ENCODE measurements around the gene THAP8.
"Not testable (repeated sequence)": the region's sequence is repeated elsewhere in the genome, so short reads cannot be mapped to it uniquely, and the experiment has no call there.

THAP8 gene

DNA sequence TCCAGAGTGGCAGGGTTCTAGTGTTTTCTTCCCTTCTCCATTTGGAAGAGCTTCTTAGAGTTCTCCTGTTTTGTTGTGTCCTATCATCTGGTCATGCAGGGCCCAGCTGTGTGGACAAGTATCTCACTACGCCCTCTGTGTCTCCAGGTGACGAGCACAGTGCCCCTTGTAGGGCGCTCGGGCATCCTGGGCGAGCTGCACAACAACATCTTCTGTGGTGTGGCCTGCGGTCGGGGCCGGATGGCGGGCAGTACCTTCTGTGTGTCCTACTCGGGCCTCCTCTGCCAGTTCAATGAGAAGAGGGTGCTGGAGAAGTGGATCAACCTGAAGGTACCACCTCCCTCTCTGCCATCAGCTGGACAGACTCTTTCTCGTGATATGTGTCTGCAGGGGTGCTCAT is 13.6 kb upstream of the THAP8 start:
- DNase-seq = no peak

DNA sequence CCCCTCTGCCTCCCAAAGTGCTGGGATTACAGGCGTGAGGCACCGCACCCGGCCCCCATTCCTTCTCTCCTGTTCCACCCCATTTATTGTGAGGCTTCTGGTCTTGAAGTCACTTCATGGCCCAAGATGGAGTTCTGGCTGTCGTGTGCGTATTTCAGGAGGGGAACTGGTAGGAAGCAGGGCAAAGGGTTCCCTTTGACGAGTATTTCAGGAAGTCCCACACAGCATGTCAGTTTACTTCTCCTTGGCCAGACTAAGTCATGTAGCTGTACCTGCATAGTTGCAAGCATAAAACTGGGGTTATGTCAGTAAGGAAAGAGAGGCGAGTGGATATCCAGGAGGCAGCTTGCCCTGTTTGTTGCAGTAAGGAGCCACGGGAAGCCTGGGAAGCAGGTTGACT is 10.7 kb upstream of the THAP8 start:
- no peak for DNase-seq

DNA sequence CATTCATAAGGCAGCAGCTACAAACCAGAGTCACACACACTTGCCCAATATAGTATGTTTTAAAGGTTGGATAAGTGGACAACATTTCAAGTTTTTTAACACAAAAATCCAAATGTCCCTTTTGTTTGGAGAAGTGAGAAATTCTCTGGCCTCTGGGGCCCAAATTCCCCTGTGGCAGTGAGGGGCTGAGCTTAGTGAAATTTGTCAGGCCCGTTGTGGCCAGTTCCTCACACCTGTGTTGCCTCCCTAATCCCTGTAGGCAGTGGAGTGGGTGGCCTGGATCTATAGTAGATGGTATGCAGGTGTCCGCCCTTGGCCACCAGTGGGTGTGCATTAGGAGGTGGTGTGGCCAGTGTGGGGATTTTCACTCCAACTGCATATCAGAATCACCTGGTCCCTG is 7.3 kb upstream of the THAP8 start:
- DNase-seq = no peak

DNA sequence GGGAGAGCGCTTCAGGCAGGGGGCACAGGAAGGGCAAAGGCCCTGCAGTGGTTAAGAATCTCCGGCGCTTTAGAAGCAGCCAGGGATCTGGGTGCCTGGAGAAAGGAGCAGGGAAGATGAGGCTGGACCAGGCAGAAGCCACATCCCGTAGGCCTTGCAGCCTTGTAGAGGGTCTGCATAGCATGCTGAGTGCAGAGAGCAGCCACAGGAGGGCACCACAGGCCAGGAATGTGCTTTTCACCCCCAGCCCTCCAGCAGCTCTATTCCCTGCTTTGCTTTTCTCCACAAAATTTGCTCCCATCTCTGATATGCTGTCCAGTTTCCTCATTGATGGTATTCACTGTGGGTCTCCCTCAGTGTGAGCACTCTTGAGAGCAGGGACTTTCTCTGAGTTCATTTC is 6.3 kb upstream of the THAP8 start:
- no peak for DNase-seq

DNA sequence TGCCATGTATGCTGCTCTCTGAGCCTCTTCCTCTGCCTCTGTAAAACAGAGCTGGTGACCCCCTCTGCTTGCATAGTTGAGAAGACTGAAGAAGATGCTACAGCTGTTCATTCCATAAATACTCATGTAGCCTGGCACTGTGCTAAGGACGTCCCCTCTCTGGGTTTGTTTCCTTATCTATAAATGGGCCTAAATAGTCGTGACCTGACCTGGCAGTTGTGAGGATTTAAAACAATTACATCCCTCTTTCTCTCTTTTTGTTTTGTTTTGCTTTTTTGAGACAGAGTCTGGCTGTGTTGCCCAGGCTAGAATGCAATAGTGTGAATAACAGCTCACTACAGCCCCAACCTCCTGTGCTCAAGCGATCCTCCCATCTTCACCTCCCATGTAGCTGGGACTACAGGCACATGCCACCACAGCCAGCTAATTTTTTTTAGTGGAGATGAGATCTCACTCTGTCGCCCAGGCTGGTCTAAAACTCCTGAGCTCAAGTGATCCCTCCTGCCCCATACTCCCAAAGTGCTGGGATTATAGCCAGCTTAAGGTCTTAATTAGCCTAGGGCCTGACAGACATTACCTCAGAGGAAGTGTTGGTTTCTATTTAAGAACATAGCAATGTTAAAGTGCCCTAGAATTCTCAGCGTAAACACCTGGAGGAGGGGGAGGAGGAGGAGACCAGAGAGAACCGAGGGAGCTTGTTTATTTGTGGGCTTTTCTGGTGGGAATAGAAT is 5.3 kb upstream of the THAP8 start:
- no peak for DNase-seq

DNA sequence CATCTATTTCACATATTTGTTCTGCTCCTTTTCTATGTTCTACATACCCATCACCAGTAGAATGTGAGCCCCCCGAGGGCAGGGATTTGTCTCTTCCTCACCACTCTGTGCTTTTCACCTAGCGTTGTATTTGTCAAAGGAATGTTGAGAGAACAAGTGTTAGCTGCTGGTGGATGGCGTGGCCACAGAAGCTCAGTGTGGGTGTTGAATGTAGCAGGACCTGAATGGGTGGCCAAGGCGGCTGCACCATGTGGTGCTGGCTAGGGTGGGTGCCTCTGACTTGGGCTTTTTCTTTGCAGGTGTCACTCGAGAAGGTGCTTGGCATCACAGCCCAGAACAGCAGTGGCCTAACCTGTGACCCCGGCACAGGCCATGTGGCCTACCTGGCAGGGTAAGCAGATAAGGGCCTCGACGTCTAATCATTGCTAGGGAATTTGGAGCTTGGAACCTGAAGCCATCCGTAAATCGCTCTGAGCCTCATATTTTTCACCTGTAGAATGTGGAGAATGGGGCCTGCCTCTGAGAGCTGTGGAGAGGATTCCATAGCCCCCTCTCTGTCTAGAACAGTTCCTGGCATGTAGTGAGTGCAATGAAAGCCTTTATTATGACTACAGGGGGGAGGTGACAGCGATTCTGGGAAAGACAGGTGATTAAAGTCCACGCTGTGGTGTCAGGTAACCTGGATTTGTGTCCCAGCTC is 4.5 kb upstream of the THAP8 start:
- DNase-seq = no peak

DNA sequence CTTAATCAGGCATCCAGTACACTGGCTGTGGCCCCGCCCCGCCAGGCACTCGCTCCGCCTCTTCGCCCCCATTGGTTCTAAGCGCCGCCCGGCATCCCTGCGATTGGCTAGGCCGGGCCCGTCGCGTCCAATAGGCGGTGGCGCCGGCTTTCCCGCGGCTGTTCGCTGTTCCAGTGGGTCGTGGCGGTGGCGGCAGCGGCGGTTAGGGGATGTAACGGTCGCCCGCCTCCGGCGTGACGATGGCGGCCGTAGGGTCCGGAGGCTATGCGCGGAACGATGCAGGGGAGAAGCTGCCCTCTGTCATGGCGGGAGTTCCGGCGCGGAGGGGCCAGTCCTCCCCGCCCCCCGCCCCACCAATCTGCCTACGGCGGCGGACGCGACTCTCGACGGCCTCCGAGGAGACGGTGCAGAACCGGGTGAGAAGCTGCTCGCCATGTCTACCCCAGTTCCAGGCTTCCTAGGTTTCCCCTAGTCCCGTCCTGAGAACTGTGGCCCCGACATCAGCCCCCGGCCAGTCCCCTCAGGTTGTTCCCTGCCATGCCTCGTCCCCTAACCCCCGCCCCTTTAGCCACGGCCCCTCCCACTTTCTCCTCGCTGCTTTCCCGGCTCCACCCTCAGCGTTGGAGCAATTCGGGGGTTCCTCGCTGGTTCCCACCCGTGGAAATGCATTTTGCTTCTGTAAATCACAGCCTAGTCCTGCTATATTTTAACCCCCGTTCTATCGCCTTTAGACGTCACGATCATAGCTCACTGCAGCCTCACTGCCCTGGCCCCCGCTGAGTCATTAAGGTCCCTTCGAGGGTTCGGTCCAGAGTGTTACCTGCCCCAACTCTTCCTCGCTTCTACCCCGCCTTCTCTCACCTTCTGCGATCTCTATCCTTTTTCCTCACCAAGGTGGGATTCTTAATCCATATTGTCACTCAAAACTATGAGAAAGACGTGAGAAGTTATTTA is 925 bp upstream of the THAP8 start, which contains the start of gene WDR62:
WDR62 (plus strand) TSS at position 165 of the 954 bp plus-strand sequence; CDS start at position 240, 75 bp downstream.
- DNase-seq = peak; percentile 28 to 96

DNA sequence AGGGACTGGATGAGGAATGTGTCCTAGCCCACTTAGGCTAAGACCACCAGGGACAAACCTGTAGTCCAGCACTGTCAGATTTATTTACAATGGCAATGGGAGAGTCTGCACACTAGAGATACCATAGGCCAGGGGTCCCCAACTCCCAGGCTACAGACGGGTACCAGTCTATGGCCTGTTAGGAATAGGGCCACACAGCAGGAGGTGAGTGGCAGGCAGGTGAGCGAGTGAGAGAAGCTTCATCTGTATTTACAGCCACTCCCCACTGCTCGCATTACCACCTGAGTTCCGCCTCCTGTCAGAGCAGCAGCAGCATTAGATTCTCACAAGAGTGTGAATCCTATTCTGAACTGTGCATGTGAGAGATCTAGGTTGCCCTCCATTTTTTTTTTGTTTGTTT is 2.4 kb downstream of the THAP8 start:
- DNase-seq = no peak

DNA sequence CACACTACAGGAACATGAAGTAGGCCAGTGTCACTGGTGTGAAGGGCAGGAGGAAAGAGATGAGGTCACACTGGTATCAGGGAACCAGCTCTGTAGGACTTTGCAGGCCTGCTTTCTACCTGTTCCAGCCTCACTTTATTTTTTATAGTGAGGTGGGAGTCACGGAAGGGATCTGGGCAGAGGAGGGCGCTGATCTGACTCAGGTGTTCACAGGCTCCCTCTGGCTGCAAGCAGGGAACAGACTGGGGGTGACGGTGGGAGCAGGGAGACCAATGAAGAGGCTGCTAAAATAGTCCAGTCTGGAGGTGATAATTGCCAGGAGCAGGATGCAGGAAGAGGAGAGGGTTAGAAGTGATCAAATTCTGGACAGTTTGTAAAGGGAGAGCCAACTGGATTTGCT is 2.8 kb downstream of the THAP8 start:
- no peak for DNase-seq

DNA sequence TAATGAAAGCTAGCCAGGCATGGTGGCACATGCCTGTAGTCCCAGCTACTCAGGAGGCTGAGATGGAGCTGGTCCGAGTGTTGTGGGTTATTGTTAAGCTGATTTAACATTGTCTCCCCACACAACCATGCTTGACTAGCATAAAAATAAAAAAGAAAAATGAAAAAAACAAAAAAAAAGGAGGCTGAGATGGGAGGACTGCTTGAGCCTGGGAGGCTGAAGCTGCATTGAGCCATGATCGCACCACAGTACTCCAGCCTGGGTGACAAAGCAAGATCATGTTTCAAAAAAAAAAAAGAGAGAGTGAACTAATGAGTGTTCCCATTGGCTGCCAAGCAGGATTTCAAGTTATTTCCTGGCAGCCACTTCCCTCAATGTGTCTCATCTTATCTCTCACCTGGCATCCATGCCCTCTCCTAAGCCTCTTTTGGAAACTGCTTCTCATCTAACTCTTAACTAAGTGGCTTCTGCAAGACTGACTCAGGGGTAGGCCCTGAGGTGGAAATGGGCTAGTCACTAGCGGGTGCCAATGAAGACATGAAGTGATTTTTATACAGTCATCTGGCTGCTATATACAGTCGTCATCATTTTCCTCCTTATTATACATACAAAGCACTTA is 4.9 kb downstream of the THAP8 start:
- DNase-seq = no peak

DNA sequence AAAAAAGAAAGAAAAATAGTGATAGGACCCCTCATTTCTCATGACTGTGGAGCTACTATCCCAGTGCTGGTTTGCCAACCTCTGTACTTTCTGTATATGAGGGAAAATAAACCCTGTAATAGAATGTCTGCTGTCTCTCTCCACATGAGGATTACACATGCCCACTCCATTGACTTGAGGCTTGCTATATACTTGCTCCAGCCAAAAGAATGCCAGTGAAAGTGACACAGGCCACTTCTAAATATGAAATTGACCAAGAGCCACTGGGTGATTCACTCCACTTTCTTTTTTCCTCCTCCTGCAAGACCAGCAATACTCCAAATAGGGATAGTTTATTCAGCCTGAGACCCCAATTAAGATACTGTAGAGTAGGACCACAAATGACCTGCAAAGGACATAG is 6.2 kb downstream of the THAP8 start:
- no peak for DNase-seq

DNA sequence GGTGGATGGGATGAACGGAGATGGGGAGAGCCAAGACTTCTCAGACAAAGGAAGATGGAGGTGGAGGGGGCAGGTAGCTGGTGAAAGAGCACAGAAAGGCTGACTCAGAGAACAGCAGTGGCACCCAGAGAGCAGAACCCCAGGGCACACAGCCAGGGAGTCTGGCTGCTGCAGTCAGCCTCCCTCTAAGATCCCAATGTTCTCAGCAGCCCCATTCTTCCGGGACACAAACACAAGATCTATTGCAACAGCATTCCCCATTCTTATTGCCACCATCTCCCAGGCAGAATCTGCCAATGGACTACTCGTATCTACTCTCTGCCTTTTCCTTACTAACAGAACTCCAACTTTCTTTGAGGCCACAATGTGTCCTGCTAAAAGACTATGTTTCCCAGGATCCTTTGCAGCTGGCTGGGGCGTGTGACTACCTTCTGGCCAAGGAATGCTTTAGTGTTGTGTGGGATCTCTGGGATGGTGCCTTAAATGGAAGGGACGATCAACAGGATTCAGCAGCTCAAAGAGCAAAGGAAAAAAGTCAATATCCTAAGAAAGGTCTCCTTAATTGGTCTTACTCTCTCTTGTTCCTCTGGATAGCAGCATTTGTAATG is 7.5 kb downstream of the THAP8 start:
- no peak for DNase-seq

DNA sequence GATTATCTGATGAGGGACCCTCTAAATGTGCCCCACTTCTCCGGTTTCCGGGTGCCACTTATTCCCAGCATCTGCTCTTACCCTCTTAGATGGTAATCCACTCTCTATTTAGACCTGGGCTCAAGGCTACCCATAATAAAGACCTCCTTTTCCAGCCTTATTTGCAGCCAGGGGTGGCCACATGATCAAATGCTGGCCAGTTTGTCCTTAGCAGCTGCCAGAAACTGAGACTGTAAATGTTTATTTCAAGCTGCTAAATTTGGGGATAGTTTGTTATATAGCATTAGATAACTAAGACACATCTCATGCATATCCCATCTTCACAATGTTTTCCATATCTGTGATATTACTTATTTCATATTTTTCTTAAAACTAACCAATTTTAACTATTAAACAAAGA is 10.1 kb downstream of the THAP8 start:
- DNase-seq = no peak

DNA sequence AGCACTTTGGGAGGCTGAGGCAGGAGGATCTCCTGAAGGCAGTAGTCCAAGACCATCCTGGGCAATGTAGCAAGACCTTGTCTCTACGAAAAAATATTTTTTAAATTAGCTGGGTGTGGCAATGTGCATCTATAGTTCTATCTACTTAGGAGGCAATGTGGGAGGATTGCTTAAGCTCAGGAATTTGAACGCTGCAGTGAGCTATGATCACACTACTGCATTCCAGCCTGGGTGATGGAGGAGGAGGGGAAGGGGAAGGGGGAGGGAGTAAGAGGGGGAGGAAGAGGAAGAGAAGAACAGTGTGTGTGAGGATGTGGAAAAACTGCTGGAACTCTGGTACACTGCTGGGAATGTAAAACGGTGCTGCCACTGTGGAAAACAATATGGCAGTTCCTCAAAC is 12.3 kb downstream of the THAP8 start:
- no peak for DNase-seq

DNA sequence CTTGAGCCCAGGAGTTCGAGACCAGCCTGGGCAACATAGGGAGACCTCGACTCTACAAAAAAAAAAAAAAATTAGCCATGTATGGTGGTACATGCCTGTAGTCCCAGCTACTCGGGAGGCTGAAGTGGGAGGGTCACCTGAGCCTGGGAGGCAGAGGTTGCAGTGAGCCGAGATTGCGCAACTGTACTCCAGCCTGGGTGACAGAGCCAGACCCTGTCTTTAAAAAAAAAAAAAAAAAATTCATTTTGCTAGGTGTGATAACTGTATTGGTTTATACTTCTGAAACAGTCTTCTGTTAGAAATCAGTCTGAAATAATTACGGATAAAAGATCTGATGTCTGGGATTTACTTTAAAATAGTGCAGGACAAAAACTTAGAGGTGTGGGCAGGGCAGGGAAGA is 13.0 kb downstream of the THAP8 start:
- DNase-seq = not testable (repeated sequence)

DNA sequence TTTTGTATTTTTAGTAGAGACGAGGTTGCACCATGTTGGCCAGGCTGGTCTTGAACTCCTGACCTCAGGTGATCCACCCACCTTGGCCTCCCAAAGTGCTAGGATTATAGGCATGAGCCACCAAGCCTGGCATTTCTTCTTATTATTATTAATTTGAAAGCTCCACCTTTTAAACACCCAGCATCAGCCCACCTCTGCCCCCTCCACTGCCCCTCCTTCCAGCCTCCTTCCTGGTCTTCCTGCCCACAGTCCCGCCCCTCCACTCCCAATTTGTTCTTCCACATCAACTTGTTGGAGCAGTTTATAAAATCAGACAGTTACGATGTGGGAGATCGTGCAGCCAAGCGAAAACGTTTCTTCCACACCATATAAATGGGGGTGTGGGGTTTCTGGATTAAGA is 13.6 kb downstream of the THAP8 start:
- DNase-seq = no peak

DNA sequence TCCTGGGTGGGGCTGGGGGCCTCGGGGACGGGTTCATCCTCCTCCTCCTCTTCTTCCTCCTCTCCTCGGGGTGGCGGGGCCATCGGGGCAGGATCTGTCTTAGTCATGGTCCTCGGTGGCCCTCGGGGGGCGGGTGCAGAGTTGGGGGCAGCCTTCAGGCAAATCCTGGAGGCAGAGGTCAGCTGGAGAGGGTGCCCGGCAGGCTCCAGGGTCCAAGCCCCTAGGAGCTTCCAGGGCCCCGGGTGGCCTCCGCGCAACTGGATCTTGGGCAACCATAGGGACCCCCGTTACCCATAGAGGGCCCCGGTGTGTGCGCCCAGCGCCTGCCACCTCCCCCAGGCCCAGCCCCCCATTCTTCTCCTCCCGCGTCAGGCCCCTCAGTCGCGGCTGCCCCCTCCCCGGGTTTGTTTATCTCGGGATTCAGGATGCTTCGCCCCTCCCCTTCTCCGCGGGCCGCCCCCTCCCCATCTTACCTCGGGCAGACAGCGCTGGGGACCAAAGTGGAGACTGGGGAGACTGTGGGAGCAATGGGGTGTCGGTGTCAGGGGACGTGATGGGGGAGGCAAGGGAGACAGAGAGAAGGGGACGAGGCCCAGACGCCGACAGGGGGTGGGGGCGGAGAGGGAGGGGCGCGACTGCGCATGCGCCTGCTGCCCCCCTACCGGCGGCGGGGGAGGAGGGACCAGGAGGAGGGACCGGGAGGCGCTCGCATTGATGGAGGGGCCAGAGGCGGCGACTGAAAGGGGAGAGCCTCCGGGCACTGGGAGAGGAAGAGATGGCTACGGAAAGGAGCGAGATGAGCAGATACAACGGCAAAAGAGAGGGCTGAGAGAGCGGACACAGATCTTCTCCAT is 21.6 kb downstream of the THAP8 start, which contains the start of gene CLIP3:
CLIP3 (minus strand) TSS at position 623 of the 854 bp plus-strand sequence; CDS start at position 107, 516 bp downstream.
- DNase-seq = peak in 1 of 2 donors; percentile 57

DNA sequence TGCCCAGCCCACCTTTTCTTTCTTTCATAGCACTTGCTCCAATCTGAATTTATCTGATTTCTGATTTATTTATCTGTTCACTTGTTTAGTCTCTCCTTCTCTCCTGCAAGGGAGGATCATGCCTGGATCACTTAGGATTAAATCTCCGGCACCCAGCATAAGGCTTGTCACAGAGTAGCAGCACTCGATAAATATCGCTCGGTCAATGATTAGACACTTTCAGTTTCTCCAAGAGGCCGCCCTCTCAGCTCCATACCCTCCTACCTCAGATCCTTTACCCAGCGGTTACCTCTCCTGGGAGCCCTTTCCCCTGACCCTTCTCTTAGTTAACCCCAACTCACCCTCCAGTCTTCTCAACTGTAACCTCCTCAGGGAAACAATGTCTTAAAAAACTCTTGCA is 22.8 kb downstream of the THAP8 start:
- no peak for DNase-seq

DNA sequence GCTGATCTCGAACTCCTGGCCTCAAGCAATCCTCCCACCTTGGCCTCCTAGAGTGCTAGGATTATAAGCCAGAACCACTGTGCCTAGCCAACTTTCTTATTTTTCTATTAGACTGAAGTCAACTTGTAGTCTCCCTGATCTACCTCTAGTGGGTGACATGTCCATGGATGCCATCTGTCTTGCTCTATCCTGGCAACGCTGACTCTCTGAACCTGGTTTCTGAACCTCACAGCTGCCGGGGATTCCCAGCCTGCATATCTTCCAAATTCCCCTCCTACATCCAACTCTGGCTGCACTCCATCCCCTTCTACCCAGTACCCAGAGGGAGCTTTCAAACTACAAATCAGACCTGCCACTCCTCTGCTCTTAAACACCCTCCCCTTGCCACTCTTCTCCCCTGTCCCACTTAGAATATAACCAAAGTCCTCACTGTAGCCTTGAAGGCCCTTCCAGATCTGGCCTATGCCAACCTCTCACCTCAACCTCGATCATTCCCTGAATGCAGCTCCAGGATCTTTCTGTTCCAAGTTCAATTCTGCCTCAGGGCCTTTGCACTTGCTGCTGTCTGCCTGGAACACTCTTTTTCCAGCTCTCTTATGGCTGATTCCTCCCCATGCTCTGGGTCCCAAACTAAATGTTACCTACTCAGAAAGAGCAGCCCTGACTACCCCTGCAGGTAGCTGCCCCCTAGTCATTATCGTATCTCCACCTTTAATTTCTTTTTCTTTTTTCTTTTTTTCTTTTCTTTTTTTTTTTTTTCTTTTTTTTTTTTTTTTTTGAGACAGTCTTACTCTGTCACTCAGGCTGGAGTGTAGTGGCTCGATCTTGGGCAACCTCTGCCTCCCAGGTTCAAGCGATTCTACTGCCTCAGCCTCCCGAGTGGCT is 23.6 kb downstream of the THAP8 start:
- no peak for DNase-seq

DNA sequence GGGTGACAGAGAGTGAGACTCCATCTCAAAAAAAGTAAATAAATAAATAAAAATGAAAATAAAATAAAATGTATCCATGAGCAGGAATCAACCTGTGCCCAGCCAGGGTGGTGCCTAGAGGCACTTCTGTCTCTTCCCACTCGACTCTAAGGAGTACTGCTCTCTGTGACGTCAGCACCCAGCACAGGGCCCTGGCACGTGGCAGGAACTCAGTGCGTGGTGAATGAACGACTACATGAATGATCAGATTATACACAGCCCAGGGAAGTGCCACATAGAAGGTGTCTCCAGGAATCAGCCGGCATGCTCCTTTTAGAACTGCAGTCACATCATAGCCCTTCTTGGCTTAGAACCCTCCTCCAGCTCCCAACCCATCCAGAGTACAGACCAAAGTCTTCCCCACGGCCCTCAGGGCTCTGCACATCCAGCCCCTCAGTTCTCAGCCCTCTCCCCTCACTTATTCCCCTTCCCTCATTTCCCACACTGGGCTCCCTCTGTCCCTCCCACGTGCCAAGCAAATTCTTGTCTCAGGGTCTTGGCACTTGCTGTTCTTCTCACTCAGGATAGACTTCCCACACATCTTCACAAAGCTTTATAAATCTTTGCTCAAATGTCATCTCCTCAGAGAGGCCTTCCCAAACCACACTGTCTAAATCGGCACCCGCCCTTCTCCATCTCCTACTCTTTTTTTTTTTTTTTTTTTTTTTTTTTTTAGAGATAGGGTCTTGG is 25.6 kb downstream of the THAP8 start:
- DNase-seq = no peak
